ENCODE measurements around the gene PLA2G4E.
A peak's percentile ranks its signal among the peaks of the same experiment; 100 is the strongest.

PLA2G4E gene

DNA sequence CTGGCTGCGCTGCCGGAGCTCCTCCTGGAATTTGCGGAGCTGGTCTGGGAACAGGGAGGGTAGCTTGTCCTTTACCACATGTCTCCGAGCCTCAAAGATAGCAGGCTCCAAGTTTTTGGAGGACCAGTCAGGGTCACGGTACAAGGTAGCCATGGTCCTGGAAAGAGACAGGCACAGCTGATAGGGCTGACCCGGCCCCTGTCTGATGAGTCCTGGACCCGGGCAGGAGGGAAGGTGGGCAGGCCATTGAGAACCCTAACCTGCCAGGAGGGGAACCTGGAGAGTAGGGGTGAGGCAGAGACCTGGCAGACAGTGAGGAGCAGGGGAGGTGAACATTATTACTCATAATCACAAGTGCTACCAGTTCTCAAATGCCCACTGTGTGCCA lies 28.0 kb downstream of the PLA2G4E start:
- DNase-seq (ENCODE audit: low read depth in 2 of 2): no peak

DNA sequence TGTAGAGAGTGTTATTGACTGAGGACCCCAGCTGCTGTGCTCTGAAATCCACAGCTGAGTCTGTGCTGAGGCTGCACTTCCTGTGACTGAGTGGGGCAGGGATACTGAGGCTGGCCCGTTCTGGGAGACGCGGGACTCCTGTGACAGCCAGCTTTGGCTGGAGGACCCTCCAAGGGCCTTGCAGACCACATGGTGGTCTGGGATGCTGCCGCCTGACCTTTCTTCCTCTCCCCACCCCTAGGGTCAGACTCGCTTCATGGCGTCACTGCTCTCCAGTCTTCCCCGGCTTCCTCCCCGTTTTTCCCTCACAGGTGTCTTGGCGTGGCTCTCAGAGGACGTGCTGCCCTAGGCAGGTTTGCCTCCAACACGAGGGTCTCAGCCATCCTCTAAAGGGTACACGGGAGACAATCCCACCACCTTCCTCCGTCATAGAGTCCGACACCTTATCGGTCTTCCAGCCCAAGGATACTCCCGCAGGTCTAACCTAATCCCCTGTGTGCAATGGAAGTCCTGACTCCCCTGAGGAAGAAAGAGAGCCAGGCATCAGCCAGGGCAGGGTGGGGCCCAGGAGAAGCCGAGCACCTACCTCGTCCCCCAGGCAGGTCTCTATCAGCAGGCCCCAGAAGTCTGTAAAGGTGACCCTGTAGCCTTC lies 28.6 kb downstream of the PLA2G4E start:
- no peak for DNase-seq (ENCODE audit: low read depth in 2 of 2)

DNA sequence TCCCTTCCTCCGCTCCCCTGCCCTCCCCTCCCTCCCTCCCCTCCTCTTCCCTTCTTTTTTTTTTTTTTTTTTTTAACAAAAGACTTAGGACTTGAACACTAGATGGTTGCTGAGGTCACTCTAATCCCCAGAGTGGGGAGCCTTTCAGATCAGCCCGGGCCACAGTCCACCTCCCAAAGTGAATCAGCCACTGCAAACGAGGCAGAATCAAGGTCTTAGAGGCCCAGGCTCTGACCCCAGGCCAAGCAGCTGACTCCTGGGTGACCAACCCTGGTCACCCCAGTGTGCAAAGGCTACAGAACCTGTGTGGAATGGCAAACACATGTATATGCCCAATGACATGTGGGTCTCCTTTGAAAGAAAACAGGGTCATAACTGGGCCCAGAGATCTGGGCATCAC lies 30.2 kb downstream of the PLA2G4E start:
- no peak for DNase-seq (ENCODE audit: low read depth in 2 of 2)

DNA sequence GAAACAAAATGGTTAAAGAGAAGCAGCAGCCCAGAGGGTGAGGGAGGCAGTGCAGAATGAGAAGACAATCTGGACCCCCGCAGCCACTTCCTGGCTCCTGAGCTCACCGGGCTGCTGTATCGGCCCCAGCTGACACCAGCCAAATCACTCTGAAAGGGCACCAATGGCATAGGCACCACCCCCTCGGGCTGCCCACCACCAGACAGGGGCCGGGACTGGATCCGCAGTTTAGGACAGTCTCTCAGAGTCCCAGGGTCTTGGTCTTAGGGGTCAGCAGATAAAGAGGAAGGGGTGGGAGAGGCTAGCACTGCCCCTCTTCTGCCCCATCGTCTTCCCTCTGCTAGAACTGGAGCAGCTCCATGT lies 30.6 kb downstream of the PLA2G4E start:
- no peak for DNase-seq (ENCODE audit: low read depth in 2 of 2)

DNA sequence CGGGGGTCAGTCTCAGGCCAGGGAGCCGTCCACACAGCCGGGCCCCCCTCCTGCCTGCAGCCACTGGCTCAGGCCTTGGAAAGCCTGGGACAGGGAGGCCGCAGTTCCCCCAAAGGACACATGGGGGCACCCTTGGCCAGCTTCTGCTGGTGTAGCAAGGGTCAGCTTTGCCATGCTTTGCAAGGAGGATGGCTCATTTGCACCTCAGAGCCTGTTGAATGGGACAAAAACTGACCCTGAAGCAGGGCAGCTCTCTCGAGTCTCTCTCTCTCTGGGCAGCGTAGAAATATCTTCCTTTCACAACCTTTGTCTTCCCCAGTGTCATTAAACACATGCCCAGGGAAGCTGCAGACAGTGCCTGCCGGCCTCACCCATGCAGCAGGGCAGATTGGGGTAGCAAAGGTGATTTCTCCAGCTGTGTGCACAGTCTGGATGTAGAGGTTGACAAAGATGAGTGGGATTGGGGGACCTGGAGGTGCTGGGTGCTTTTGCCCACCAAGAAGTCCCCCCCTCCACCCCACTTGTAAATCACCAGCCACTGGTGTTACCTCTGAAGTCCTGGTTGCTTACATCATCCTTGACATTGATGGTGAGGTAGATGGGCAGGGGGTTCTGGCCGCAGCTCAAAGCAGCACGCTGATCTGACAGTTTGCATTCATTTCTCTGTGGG lies 31.1 kb downstream of the PLA2G4E start:
- DNase-seq (ENCODE audit: low read depth in 2 of 2): peak; percentile 63 to 68

DNA sequence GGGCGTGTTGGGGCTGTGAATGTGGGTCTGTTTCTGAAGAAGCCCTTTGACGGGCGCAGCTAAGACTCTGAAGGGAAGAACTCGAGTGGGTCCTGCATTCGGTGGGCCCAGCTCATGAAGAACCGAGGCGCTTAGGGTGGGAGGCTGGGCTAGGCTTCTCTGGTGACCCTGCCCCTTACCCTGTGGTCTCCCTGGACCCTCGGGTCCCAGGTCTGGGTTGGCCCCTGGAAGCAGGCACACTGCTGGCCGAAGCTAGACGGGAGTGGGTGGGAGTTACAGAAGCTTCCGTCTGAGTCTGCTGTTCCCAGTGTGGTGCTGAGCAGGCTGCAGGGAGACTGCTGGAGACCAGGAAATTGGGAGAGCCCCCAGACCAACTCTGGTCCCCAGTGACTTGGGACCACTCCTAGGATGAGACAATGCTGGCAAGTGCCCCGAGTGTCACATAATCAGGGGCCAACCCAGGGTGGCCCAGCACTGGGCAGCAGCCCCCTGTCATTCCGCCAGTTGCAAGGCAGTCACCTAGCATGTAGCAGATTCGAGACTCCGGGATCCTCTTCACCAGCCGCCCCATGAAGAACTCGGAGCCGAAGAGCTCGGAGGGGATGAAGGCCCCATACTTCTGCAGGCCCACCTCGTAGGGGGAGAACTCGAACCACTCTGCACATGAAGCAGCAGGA lies 31.8 kb downstream of the PLA2G4E start:
- no peak for DNase-seq (ENCODE audit: low read depth in 2 of 2)

DNA sequence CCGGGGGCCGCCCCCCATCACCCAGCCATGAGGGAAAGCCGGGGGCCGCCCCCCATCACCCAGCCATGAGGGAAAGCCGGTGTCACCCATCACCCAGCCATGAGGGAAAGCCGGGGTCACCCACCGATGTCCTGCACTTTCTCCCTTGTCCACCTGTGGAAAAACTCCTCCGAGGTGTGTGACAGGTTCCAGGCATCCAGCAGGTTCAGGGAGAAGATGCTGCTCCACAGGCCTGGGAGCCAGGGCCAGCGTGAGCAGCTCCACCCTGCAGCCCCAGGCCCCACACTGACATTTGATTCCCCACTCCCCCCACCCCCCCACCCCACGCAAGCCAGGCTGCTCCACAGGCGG lies 32.9 kb downstream of the PLA2G4E start:
- no peak for DNase-seq (ENCODE audit: low read depth in 2 of 2)

DNA sequence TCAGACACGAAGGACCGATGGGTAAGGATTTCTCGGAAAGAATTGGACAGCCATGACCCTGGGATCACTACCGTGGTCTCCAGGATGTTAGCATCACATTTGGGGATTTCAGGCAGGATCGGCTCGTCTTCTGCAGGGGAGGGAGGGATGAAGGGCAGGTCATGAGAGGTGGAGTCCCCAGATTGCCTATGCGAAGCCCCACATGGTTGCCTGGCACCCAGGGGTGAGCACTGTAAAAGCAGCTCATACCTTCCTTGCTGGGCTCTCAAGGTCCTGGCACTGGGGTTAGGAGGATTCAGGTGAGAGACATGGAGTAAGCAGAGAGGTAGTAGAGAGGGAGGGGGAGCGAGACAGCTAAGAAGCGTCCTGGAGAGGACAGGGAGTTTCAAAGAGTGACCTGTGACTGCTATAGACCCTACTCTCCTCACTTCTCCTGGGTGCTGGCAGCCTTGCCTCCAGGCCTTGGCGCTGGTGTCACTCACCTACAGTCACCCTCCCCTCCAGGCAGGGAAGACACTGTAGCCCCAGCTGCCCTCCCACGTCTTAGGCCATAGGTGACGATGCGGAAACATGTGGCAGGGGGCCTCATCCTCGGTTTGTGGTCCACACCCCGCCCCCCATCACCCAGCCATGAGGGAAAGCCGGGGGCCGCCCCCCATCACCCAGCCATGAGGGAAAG lies 33.5 kb downstream of the PLA2G4E start:
- no peak for DNase-seq (ENCODE audit: low read depth in 2 of 2)

DNA sequence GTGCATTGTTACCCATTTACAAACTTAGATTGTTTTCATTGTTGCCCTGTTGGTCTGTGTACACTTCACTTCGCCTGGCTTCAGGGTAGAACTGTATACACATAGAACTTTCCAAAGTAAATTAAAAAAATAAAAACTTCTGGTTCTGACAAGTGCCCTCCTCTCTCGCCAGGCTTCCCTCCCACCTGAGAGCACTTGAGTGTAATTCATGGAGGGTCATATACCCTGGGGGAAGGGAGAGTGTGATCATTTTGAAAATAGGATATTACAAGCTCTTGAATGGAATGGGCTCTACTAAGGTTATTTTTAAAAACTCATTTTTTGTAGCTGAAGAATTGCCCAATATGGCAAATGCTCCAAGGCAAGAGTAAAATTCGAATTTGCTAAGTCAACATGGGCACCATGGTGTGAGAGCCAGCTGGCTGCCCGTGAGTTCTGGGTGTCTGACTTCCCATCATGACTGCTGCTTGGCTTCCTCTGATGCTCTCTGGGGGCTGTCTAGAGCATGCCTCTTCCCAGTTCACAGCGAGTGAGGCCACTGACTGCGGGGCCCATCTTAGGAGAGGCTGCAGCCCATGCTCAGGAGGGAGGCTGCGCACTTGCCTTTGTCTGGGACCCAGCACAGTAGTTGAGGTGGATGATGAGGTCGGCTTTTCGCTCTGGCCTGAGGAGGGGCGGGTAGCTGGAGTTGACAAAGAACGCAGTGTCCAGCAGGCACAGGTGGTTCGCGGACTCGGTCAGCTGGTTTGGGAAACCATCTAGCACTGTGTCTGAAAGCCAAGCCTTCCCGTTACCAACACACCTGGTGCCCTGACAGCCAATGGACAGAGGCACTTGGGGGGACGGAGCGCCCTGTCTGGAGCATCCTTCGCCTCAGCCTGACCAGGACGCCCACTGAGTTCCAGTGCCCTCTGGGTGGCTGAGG lies 35.3 kb downstream of the PLA2G4E start:
- DNase-seq (ENCODE audit: low read depth in 2 of 2): no peak

DNA sequence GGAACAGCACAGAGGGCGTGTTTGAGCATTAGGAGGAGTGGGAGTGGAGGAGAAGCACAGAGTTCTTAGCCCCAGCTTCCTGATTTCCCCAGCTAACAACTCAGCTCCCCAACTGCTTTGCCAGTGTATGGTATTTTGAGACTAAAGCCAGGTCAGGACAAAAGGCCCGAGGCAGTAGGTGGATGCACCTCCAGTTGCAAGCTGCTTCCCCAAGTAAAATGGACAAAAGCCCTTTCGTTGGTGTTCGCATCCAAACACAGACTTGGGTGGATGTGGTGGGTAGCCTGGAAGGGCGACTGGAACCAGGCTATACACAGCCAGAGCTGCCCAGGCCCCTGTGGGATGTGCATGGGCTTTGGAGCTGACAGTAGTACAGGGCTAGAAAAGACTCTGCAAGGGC lies 36.2 kb downstream of the PLA2G4E start:
- no peak for DNase-seq (ENCODE audit: low read depth in 2 of 2)

DNA sequence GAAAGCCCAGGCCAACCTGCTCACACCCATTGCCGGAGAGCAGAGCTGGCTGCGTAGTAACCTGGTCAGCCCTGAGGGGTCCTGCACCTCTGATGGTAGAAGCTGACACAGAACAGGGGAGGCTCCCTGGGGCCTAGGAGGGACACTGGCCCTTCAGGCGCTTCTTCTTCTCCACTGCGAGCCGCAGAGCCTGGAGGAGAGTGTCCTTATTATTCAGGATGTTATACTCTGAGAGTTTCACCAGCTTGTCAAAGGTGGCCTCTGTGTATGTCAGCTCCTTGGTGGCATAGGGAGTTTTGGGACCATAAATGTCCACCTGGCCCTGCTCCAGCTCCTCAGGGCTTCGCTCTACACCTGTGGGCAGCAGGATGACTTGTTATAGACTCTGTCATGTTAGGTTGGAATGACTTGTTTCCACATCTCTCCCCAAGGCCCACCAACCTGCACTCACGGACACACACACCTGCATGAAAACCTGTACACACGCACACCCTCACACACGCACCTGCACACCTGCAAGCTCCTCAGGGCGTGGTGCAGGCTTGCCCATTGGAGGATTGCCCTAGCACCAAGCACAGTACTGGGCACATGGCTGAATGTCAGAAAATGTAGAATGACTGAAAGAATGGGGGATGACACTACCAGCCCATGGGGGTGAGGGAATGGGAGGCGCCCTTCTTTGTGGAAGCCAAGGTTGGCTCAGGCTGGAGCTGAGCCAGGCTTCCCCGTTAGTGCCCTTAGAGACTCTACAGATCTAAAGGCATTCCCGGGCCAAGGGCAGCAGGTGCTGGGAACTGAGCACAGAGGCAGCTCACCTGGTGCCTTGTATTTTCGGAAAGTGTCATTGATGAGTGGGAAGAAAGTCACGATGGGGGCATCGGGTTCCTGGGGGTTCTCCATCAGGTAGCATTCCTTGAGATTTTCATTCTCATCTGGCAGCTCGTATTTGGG lies 36.9 kb downstream of the PLA2G4E start:
- DNase-seq (ENCODE audit: low read depth in 2 of 2): no peak

DNA sequence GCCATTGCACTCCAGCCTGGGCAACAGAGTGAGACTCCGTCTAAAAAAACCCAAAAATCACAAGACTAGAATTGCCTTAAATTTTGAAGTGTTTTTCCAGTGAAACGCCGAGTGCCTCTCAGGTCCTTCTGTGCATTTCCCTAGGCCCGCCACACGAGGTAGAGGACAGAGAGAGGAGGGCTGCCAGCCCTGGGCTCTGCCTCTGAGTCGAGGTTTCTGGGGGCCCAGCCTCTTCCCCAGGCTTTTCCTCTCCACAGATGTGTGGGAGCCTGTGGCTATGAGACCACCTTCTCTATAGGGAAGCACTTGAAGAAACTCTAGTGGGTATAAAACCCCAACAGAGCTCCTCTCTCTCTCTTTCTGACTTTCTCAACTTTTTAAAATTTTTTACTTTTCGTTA lies 37.6 kb downstream of the PLA2G4E start:
- DNase-seq (ENCODE audit: low read depth in 2 of 2): no peak

DNA sequence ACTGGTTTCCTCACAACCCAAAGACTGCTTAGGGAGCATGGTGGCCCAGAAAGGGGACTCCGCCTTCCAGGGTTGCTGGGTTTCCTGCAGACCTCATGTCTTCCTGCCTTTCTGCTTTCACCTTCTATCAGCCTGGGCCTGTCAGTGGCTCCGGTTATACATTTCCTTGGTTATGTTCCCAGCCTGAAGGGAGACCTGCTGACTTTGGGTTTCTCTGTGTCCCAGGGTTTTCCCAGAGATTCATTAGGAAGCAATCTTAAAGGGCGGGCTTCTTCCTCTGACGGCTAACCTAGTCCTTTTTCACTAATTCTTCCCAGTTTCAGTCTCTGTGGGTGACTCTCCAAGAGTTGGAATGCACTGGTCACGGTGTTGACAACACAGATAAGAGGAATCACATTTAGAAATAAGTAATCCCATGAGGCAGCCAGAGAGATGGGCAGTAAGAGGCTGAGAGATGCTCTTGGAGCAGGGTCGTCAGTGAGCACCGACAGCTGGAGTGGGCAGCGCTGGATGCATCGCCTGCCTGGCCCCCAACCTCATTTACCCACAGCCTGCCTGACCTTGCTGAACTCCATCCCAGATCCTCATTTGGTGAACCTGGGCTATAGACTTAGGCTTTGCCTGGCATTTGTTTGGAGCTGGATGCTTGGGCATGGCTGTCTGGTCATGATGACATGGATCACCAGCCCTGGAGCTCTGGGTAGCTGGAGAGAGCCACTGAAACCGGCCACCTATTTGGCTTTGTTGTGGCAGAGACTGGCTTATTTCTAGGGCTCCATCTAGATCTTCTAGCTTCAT lies 38.5 kb downstream of the PLA2G4E start:
- no peak for DNase-seq (ENCODE audit: low read depth in 2 of 2)

DNA sequence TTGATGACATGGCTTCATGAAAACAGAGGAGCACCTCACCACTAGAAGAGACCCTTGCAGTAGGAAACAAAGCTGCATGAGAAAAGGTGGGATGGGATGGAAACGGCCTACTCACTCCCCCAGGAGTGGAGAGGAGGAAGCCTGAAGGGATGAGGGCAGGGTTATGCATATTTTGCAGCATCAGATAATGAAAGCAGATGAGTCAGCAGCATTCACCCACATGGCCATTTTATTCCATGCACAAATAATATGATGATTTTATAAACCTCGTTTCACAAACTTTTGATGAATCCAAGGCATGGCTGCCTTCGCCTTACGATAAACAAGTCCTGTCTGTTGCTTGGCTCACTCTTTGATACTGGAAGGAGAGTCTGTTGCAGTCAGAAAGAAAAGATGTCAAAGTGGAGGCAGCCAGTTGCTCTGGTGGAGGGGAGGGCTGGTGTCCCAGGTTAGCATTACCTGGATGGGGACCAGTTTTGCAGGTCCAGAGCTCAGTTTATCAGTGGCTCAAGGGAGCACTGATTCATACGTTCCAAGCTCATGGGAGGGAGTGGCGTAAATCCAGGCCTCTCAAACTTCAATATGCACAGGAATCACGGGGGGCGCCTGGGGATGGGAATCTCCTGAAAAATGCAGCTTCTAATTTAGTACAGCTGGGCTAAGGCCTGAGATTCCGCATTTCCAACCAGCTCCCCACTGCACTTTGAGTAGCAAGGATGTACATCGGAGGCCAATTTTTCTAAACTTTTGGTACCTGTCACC lies 39.3 kb downstream of the PLA2G4E start:
- DNase-seq (ENCODE audit: low read depth in 2 of 2): no peak

DNA sequence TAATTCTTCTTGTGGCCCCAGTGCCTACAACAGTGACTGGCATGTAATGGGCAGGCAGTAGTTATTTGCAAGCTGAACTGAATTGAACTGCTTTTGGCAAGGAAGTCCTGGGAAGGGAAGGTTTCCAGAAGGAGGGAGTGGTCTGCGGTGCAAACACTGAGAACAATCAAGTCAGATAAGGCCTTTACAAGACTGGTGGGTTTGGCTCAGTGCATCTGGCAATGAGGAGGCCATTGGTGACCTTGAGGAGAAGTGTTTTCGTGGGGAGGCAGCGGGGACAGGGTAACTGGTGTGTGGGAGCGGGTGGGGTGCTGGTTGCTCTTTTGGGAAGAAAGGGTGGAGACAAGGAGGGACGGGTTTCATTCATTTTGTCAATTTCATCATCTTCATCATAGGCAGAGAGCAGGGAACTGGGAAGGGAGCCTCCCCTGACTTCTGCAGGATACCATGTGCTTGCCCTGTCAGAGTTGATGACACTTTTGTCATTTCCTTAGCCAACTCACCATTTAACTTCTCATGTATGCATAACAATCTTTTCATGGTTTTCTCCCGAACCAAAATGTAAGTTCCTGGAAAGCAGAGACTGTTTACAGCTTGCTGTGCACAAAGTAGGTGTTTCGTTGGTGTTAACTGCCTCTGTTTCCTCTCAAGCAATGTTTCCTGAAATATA lies 40.1 kb downstream of the PLA2G4E start:
- no peak for DNase-seq (ENCODE audit: low read depth in 2 of 2)

DNA sequence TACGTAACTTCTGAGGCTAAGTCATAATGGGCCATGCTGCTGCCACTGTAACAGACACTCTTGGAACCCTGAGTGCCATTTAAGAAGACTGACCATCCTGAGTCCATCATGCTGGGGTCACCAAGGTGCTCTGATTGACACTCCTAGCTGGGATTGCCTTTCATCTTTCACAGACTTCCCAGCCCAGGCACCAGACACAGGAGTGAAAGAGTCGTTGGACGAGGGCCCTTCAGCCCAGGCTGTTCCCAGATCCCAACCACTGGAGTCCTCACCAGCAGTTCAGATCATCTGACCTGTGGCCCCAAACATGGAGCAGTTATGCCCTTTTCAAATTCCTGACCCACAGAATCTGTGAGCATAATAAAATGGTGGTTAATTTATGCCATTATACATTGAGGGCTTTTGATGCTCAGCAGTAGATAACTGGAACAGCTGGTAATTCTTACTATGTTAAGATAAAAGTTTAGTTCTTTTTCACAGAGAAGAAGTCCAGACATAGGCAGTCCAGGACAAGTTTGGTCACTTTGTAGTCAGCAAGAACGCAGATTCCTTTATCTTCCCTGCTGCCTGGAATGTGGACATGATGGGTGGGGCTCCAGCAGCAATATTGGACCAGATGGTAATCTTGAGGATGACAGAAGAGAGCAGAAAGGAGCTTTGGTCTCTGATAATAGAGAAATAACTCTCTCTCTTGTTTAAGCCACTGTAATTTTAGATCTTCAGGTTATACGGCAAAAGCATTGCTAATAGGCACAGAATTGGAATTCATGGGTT lies 41.2 kb downstream of the PLA2G4E start:
- DNase-seq (ENCODE audit: low read depth in 2 of 2): no peak

DNA sequence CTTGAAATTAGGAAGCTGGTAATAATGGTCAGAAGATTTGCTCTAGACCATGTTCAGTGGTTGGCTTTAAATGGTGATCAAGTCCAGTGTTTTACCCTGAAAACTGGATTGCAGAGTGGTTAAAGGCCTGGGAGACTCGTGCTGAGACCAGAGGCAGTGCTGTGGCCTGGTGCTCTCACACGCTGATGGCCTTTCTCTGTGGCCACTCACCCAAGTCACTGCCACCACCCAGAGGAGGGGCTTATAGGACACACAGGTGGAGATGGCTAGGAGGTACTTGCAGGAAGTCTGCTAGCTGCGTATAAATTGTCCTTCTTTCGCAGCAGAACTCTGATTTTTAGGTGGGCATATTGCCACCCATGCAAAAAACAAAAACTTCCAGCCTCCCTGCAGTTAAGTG lies 42.3 kb downstream of the PLA2G4E start:
- no peak for DNase-seq (ENCODE audit: low read depth in 2 of 2)
